Transverse colon (tissue), 4 donors: ENCODE measurements around the gene PSMB4.

Experiments used
- EP300 ChIP-seq: sonication (generic); formaldehyde crosslinking; IDR thresholded peaks from one replicate; pipeline ENCODE4 v1.6.1; 2017; ENCODE audit warnings: antibody characterized with exemption, low read depth
- POLR2AphosphoS5 ChIP-seq, 3 donors: sonication (generic); formaldehyde crosslinking; IDR thresholded peaks; one replicate each; pipeline ENCODE4 v1.6.1; 2016; ENCODE audit warnings: antibody characterized with exemption in 3 of 3
- TF ChIP-seq, protein P1 (sequence below), 5 experiments: fragments of 200-600 bp in 3 of 5; fragments of 450-650 bp in 2 of 5; sonication (generic) in 3 of 5; IDR thresholded peaks; 1 replicate in 2 of 5; 2 replicates in 3 of 5; pipeline ENCODE4 v1.5.1; 2016 to 2017; ENCODE audit warnings: antibody characterized with exemption in 5 of 5, inconsistent platforms in 3 of 5, mild to moderate bottlenecking in 2 of 5, moderate library complexity in 1 of 5

DNA sequence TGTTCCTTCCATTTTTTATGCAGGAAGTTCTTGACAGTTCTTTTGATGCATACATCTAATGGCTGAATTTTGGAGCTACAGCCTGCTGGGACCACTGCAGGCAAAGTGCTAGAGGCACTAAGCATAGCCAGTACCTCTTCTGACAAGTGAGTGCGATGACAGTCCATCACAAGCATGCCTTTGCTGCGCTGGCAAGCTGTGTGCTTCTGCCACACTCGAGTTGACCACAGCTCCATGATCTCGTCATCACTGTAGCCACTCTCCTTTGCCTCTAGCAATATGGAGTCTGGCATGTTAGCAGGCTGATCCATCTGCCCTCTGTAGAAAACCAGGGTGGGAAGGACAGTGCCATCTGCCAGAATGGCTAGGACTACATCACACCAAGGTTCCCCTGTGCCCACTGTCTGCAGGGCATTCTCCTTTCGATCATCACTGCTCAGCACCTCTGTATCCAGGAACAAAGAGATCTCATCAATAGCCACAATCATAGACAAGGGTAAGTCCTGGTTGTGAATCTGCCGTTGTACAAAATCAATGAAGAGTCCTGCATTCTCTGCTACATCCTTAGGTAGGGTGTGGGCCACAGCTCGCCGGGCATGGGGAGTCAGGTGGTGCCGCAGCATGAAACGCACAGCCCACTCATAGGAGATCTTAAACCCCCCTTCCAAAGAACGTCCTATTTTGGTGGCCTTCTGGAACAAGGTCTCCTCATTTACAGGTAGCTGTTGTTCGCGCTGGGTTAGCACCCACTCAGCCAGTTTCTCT lies 6.0 kb downstream of the PSMB4 start:
- TF ChIP-seq, protein P1, sequence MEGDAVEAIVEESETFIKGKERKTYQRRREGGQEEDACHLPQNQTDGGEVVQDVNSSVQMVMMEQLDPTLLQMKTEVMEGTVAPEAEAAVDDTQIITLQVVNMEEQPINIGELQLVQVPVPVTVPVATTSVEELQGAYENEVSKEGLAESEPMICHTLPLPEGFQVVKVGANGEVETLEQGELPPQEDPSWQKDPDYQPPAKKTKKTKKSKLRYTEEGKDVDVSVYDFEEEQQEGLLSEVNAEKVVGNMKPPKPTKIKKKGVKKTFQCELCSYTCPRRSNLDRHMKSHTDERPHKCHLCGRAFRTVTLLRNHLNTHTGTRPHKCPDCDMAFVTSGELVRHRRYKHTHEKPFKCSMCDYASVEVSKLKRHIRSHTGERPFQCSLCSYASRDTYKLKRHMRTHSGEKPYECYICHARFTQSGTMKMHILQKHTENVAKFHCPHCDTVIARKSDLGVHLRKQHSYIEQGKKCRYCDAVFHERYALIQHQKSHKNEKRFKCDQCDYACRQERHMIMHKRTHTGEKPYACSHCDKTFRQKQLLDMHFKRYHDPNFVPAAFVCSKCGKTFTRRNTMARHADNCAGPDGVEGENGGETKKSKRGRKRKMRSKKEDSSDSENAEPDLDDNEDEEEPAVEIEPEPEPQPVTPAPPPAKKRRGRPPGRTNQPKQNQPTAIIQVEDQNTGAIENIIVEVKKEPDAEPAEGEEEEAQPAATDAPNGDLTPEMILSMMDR (IDR thresholded peaks at IDR 0.05), result no peak
- TF ChIP-seq EP300 (no peak), POLR2AphosphoS5 (IDR thresholded peaks at IDR 0.05) (no peak)
